Testis (tissue), 3 donors: ENCODE data around the gene TNP2. TPM values are rescaled to one million over a fixed set of nuclear protein-coding genes. Genes with fewer than 3 reads are reported as not detected.

Experiments
- DNase-seq: peaks from one replicate; pipeline ENCODE4 v3.0.0-alpha.2; 2019
- H3K27ac ChIP-seq, 2 donors: fragments of 200-600 bp; sonication (generic); one replicate each; pipeline ENCODE4 v1.5.1; 2019
- H3K27me3 ChIP-seq: fragments of 200-600 bp; sonication (generic); one replicate; pipeline ENCODE4 v1.5.1; 2019
- H3K36me3 ChIP-seq: fragments of 200-600 bp; sonication (generic); one replicate; pipeline ENCODE4 v1.5.1; 2017; ENCODE audit warnings: low read depth; ENCODE audit errors: missing control alignments
- H3K4me1 ChIP-seq: fragments of 200-600 bp; sonication (generic); one replicate; pipeline ENCODE4 v1.5.1; 2019
- H3K4me3 ChIP-seq, 2 donors: fragments of 200-600 bp; sonication (generic); one replicate each; pipeline ENCODE4 v1.5.1; 2017 to 2019
- H3K9me3 ChIP-seq: fragments of 200-600 bp; sonication (generic); one replicate; pipeline ENCODE4 v1.5.1; 2017
- POLR2A ChIP-seq: fragments of 450-650 bp; IDR thresholded peaks from one replicate; pipeline ENCODE4 v1.6.1; 2017; ENCODE audit warnings: antibody characterized with exemption, mild to moderate bottlenecking, moderate library complexity
- WGBS, 2 donors: methylation state at CpG; one replicate each; pipeline ENCODE4 v1.1.5; 2018; 5-methylcytosine and 5-hydroxymethylcytosine counted together
- intact Hi-C: fragments of 100-400 bp; cut with DNase I; formaldehyde crosslinking; loops from one replicate; pipeline ENCODE4 v1.15.1; 2023; ENCODE audit warnings: low total_unique reads
- polyA plus RNA-seq: library from polyadenylated mRNA; stranded (reverse); fragments of 350-450 nt; fragmentation: Illumina TruSeq; extraction: RNeasy Lipid Tissue Mini Kit (QIAGEN cat#74804); gene quantifications from one replicate; pipeline ENCODE4 v1.2.3, GENCODE V29; 2014; ENCODE audit warnings: low read depth, low replicate concordance; ENCODE audit not compliant: insufficient read depth
- total RNA-seq, 2 donors: library from RNA; depleted of rRNA; stranded (reverse); fragments of >200 nt; gene quantifications; one replicate each; pipeline ENCODE4 v1.2.3, GENCODE V29; 2016
- TF ChIP-seq, protein P1 (sequence below), 3 experiments: fragments of 450-650 bp in 2 of 3; fragments of 200-600 bp in 1 of 3; sonication (generic) in 1 of 3; IDR thresholded peaks; one replicate each; pipeline ENCODE4 v1.5.1; 2016 to 2019; ENCODE audit warnings: antibody characterized with exemption in 3 of 3, mild to moderate bottlenecking in 2 of 3, moderate library complexity in 1 of 3

TNP2 gene
- total and polyA plus RNA-seq, 3 donors from 2014 or later: 10.2 to 38.4 (median 29.8) TPM

GRCh38 chr16:11233727-11234376 is 35.3 kb downstream of the TNP2 start:
- Histone ChIP-seq H3K36me3 (no peaks in the 10 kb centered on the region), H3K27ac (no peak overlapping the region), H3K27me3 (no peaks in the 10 kb centered on the region), H3K9me3 (no peaks in the 10 kb centered on the region), H3K4me3 (no peak overlapping the region), H3K4me1 (peaks cover 9% of the 10 kb centered on the region)
- TF ChIP-seq, protein P1, sequence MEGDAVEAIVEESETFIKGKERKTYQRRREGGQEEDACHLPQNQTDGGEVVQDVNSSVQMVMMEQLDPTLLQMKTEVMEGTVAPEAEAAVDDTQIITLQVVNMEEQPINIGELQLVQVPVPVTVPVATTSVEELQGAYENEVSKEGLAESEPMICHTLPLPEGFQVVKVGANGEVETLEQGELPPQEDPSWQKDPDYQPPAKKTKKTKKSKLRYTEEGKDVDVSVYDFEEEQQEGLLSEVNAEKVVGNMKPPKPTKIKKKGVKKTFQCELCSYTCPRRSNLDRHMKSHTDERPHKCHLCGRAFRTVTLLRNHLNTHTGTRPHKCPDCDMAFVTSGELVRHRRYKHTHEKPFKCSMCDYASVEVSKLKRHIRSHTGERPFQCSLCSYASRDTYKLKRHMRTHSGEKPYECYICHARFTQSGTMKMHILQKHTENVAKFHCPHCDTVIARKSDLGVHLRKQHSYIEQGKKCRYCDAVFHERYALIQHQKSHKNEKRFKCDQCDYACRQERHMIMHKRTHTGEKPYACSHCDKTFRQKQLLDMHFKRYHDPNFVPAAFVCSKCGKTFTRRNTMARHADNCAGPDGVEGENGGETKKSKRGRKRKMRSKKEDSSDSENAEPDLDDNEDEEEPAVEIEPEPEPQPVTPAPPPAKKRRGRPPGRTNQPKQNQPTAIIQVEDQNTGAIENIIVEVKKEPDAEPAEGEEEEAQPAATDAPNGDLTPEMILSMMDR (IDR thresholded peaks at IDR 0.05): no peak
- TF ChIP-seq POLR2A: no peak
- DNase-seq: no peak
- intact Hi-C loops: no loop called here
- 74 to 90% methylated on average over 8 of the region's 8 CpGs for WGBS, 2 donors

GRCh38 chr16:11232852-11233726 is 36.0 kb downstream of the TNP2 start:
- no peaks in the 10 kb centered on the region for H3K27me3 ChIP-seq
- no peaks in the 10 kb centered on the region for H3K9me3 ChIP-seq
- intact Hi-C loops: no loop called here
- no peak overlapping the region for H3K4me3 ChIP-seq
- no peak for DNase-seq
- no peak overlapping the region for H3K27ac ChIP-seq
- 46 to 62% methylated on average over 32 to 35 of the region's 35 CpGs for WGBS, 2 donors
- H3K36me3 ChIP-seq: no peaks in the 10 kb centered on the region
- peaks cover 7% of the 10 kb centered on the region for H3K4me1 ChIP-seq
- no peak for TF ChIP-seq POLR2A
- TF ChIP-seq, protein P1 (IDR thresholded peaks at IDR 0.05): no peak

DNA sequence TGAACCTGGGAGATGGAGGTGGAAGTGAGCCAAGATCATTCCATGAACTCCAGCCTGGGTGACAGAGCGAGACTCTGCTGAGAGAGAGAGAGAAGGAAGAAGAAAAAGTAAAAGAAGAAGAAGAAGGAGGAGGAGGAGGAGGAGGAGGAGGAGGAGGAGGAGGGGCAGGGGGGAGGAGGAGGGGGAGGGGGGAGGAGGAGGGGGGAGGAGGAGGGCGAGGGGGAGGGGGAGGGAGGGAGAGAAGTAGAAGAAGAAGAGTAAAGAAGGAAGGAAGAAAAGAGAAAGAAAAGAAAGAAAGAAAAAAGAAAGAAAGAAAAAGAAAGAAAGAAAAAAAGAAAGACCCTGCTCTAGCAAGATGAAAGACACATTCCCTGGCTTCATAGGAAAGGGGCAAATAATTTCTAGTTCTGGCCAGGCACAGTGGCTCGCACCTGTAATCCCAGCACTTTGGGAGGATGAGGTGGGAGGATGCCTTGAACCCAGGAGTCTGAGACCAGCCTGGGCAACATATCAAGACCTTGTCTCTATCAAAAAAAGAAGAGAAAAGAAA is 36.7 kb downstream of the TNP2 start:
- 75 to 83% methylated on average over 2 of the region's 3 CpGs for WGBS, 2 donors
- intact Hi-C loops: no loop called here
- Histone ChIP-seq H3K27ac (no peak overlapping the region), H3K4me1 (peaks cover 3% of the 10 kb centered on the region), H3K27me3 (no peaks in the 10 kb centered on the region), H3K9me3 (no peaks in the 10 kb centered on the region), H3K4me3 (no peak overlapping the region), H3K36me3 (no peaks in the 10 kb centered on the region)
- no peak for TF ChIP-seq POLR2A
- TF ChIP-seq, protein P1 (IDR thresholded peaks at IDR 0.05): no peak
- DNase-seq: no peak

GRCh38 chr16:11231367-11231970 is 37.7 kb downstream of the TNP2 start:
- Histone ChIP-seq H3K27ac (no peak overlapping the region), H3K9me3 (no peaks in the 10 kb centered on the region), H3K36me3 (no peaks in the 10 kb centered on the region), H3K4me1 (peaks cover 3% of the 10 kb centered on the region), H3K27me3 (no peaks in the 10 kb centered on the region), H3K4me3 (no peak overlapping the region)
- intact Hi-C loops: no loop called here
- no peak for TF ChIP-seq POLR2A
- TF ChIP-seq, protein P1 (IDR thresholded peaks at IDR 0.05): no peak
- WGBS, 2 donors: 64% methylated on average over 10 of the region's 10 CpGs
- DNase-seq: no peak
